ENCODE data around the gene KCNJ3. TPM values are rescaled to one million over a fixed set of nuclear protein-coding genes. Genes with fewer than 3 reads are reported as not detected.

The KCNJ3 gene
- total RNA-seq (2013): not detected
- polyA plus RNA-seq (not detected), polyA minus RNA-seq (not detected in 2 replicates), total RNA-seq (0 to 0.69 (median 0) reads per million in 11 experiments)

DNA sequence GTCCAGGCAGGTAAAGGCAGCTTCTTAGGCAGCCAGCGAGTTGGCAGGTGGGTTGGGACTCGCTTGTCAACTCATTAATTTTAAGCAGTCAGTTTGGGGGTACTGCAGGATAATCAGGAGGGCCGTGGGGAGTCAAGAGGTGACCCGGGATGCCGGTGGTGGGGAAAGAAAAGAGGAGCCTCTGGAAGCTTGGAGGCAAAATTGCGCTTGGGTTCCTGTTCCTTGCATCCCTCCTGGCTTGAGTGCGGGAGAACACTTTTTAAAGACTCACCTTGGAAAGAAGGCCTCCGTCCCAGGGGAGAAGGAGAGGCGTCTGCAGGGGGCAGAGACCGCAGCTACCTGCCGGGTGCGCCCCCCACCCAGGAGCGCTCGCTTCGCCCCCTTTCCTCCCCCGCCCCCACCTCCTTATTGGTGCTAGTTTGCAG, at the start of gene KCNJ3:
Gene KCNJ3 (plus strand): TSS at position 400 of the 425 bp plus-strand sequence. CDS start 81 bp downstream, outside the sequence.
- no peak within 1 kb of the TSS for H3K27ac Mint-ChIP-seq
- H3K36me3 Mint-ChIP-seq: peaks cover 0 to 1% of the 10 kb centered on the region in 2 donors
- no peak within 1 kb of the TSS for H3K9ac ChIP-seq (ENCODE audit: insufficient read depth, low read length, poor library complexity, severe bottlenecking)

GRCh38 chr2:154655499-154655898, 43.0 kb upstream of the KCNJ3 start:
- TF ChIP-seq CTCF (IDR thresholded peaks at IDR 0.05): no peak
- no peak overlapping the region for H3K27ac ChIP-seq (ENCODE audit: low read depth in 1 of 2, low read length in 2 of 2)
- H4K20me1 ChIP-seq (ENCODE audit: insufficient read depth, low read length): no peaks in the 10 kb centered on the region
- no peaks in the 10 kb centered on the region for H3K4me1 Mint-ChIP-seq
- H3K27me3 Mint-ChIP-seq (ENCODE audit: low read depth in 3 of 3): peaks cover 0 to 2% (median 1%) of the 10 kb centered on the region in 3 donors
- no peaks in the 10 kb centered on the region for H3K36me3 Mint-ChIP-seq
- no peak overlapping the region for H3K9ac ChIP-seq (ENCODE audit: insufficient read depth, low read length, poor library complexity, severe bottlenecking)
- no peaks in the 10 kb centered on the region for H3K27me3 ChIP-seq (ENCODE audit: control insufficient read depth in 2 of 2, insufficient read depth in 2 of 2, low read length in 2 of 2)
- H3K4me2 ChIP-seq (replicated peaks; ENCODE audit: extremely low read depth, low read length, poor library complexity, severe bottlenecking): no peak overlapping the region
- no peak overlapping the region for H2AFZ ChIP-seq (ENCODE audit: insufficient read depth, low read depth, low read length, poor library complexity, severe bottlenecking)
- peaks cover 0 to 4% (median 0%) of the 10 kb centered on the region in 7 donors for H3K9me3 Mint-ChIP-seq
- no peak overlapping the region for H3K4me3 ChIP-seq (replicated peaks in 1 of 3; ENCODE audit: low read depth in 2 of 3, low read length in 3 of 3)
- H3K4me3 Mint-ChIP-seq: no peak overlapping the region
- intact Hi-C loops (cut with micrococcal nuclease): no loop called here
- no peaks in the 10 kb centered on the region for H3K79me2 ChIP-seq (ENCODE audit: insufficient read depth, low read length)
- no peaks in the 10 kb centered on the region for H3K36me3 ChIP-seq (replicated peaks in 1 of 2; ENCODE audit: control insufficient read depth in 1 of 2, insufficient read depth in 2 of 2, low read length in 2 of 2)
- H3K27ac Mint-ChIP-seq: no peak overlapping the region
- no peaks in the 10 kb centered on the region for H3K9me3 ChIP-seq (replicated peaks in 1 of 2; ENCODE audit: control insufficient read depth in 1 of 2, insufficient read depth in 1 of 2, low read length in 2 of 2)
- no peaks in the 10 kb centered on the region for H3K4me1 ChIP-seq (ENCODE audit: control insufficient read depth in 1 of 2, insufficient read depth in 2 of 2, low read length in 2 of 2)
- DNase-seq: no peak

More for the DNA sequence above, at the start of gene KCNJ3:
- no peaks in the 10 kb centered on the region for H4K20me1 ChIP-seq (ENCODE audit: insufficient read depth, low read length)
- no peak for DNase-seq
- no peak within 1 kb of the TSS for H3K4me3 ChIP-seq (replicated peaks in 1 of 3; ENCODE audit: low read depth in 2 of 3, low read length in 3 of 3)
- H3K27me3 Mint-ChIP-seq (ENCODE audit: low read depth in 3 of 3): peaks cover 36 to 46% (median 39%) of the 10 kb centered on the region in 3 donors
- intact Hi-C loops (cut with micrococcal nuclease): no loop called here
- no peaks in the 10 kb centered on the region for H3K79me2 ChIP-seq (ENCODE audit: insufficient read depth, low read length)
- no peak within 1 kb of the TSS for H3K27ac ChIP-seq (ENCODE audit: low read depth in 1 of 2, low read length in 2 of 2)
- no peak within 1 kb of the TSS for H2AFZ ChIP-seq (ENCODE audit: insufficient read depth, low read depth, low read length, poor library complexity, severe bottlenecking)
- H3K4me1 Mint-ChIP-seq: peaks cover 4% of the 10 kb centered on the region
- H3K9me3 ChIP-seq (replicated peaks in 1 of 2; ENCODE audit: control insufficient read depth in 1 of 2, insufficient read depth in 1 of 2, low read length in 2 of 2): peaks cover 0 to 8% of the 10 kb centered on the region in 2 donors
- H3K27me3 ChIP-seq (ENCODE audit: control insufficient read depth in 2 of 2, insufficient read depth in 2 of 2, low read length in 2 of 2): peaks cover 28 to 46% of the 10 kb centered on the region in 2 donors
- H3K9me3 Mint-ChIP-seq: peaks cover 0 to 20% (median 9%) of the 10 kb centered on the region in 7 donors
- H3K36me3 ChIP-seq (replicated peaks in 1 of 2; ENCODE audit: control insufficient read depth in 1 of 2, insufficient read depth in 2 of 2, low read length in 2 of 2): no peaks in the 10 kb centered on the region
- no peak within 1 kb of the TSS for H3K4me2 ChIP-seq (replicated peaks; ENCODE audit: extremely low read depth, low read length, poor library complexity, severe bottlenecking)
- H3K4me1 ChIP-seq (ENCODE audit: control insufficient read depth in 1 of 2, insufficient read depth in 2 of 2, low read length in 2 of 2): no peaks in the 10 kb centered on the region
- WGBS (ENCODE audit: insufficient coverage): 2% methylated on average over 7 of the region's 16 CpGs
- TF ChIP-seq CTCF (IDR thresholded peaks at IDR 0.05): no peak
- H3K4me3 Mint-ChIP-seq: peak within 1 kb of the TSS in 1 of 2 donors; percentile 86

All from CD14-positive monocyte (primary cell).